Hepatocyte (in vitro differentiated cells): ENCODE data around the gene TMPRSS6. TPM values are rescaled to one million over a fixed set of nuclear protein-coding genes. Genes with fewer than 3 reads are reported as not detected.

Experiments
- DNase-seq: peaks from one replicate; pipeline ENCODE4 v3.0.0-alpha.2; 2016; ENCODE audit warnings: low spot score
- H2AFZ ChIP-seq: fragments of 200-600 bp; sonication (generic); 2 replicates; pipeline ENCODE4 v1.6.0; 2016; ENCODE audit warnings: antibody characterized with exemption, mild to moderate bottlenecking
- H3K27ac ChIP-seq: fragments of 200-600 bp; sonication (generic); 2 replicates; pipeline ENCODE4 v1.5.1; 2016; ENCODE audit warnings: mild to moderate bottlenecking
- H3K27me3 ChIP-seq: fragments of 200-600 bp; sonication (generic); 2 replicates; pipeline ENCODE4 v1.6.1; 2016
- H3K36me3 ChIP-seq: fragments of 200-600 bp; sonication (generic); replicated peaks from 2 replicates; pipeline ENCODE4 v1.5.1; 2016; ENCODE audit warnings: low read depth; ENCODE audit not compliant: insufficient read depth
- H3K4me1 ChIP-seq: fragments of 200-600 bp; sonication (generic); 2 replicates; pipeline ENCODE4 v1.5.1; 2016; ENCODE audit warnings: mild to moderate bottlenecking, moderate library complexity; ENCODE audit not compliant: insufficient read depth
- H3K4me2 ChIP-seq: fragments of 200-600 bp; sonication (generic); 2 replicates; pipeline ENCODE4 v1.6.0; 2016
- H3K4me3 ChIP-seq: fragments of 200-600 bp; sonication (generic); 2 replicates; pipeline ENCODE4 v1.5.1; 2016; ENCODE audit warnings: mild to moderate bottlenecking
- H3K79me2 ChIP-seq: fragments of 200-600 bp; sonication (generic); 2 replicates; pipeline ENCODE4 v1.6.0; 2017; ENCODE audit warnings: mild to moderate bottlenecking
- H3K9me2 ChIP-seq: fragments of 200-600 bp; sonication (generic); replicated peaks from 2 replicates; pipeline ENCODE4 v1.6.0; 2017; ENCODE audit warnings: mild to moderate bottlenecking; ENCODE audit not compliant: insufficient read depth
- H3K9me3 ChIP-seq: fragments of 200-600 bp; sonication (generic); 2 replicates; pipeline ENCODE4 v1.5.1; 2016; ENCODE audit warnings: low read depth, mild to moderate bottlenecking
- H4K20me1 ChIP-seq: fragments of 200-600 bp; sonication (generic); 2 replicates; pipeline ENCODE4 v1.6.0; 2016; ENCODE audit warnings: mild to moderate bottlenecking; ENCODE audit not compliant: insufficient read depth, poor library complexity, severe bottlenecking
- CTCF ChIP-seq: fragments of 200-600 bp; sonication (generic); IDR thresholded peaks from 2 replicates; pipeline ENCODE4 v1.5.1; 2016; ENCODE audit warnings: antibody characterized with exemption, mild to moderate bottlenecking; ENCODE audit not compliant: poor library complexity
- EZH2 ChIP-seq: fragments of 200-600 bp; sonication (generic); IDR thresholded peaks from 2 replicates; pipeline ENCODE4 v1.6.1; 2016; ENCODE audit warnings: antibody characterized with exemption, mild to moderate bottlenecking, borderline replicate concordance
- EZH2phosphoT487 ChIP-seq: fragments of 200-600 bp; sonication (generic); IDR thresholded peaks from one replicate; pipeline ENCODE4 v1.6.1; 2018; ENCODE audit warnings: antibody characterized with exemption, mild to moderate bottlenecking, low read depth, moderate library complexity; ENCODE audit not compliant: unreplicated experiment, severe bottlenecking
- WGBS: methylation state at CpG from one replicate; pipeline ENCODE4 v1.1.6; 2016; ENCODE audit warnings: low lambda C conversion rate; ENCODE audit errors: missing lambda C conversion rate; 5-methylcytosine and 5-hydroxymethylcytosine counted together
- polyA plus RNA-seq: library from polyadenylated mRNA; unstranded; fragments of >200 nt; fragmentation: Nextera tagmentation; extraction: Ambion mirVana; gene quantifications from 2 replicates; pipeline ENCODE4 v1.2.1, GENCODE V29; 2016
- total RNA-seq: library from RNA; depleted of rRNA; stranded (reverse); fragments of >200 nt; gene quantifications from 2 replicates; pipeline ENCODE4 v1.2.3, GENCODE V29; 2014

The TMPRSS6 gene
- total and polyA plus RNA-seq, 2 experiments from 2014 or later = 34.4 to 49.8 TPM

DNA sequence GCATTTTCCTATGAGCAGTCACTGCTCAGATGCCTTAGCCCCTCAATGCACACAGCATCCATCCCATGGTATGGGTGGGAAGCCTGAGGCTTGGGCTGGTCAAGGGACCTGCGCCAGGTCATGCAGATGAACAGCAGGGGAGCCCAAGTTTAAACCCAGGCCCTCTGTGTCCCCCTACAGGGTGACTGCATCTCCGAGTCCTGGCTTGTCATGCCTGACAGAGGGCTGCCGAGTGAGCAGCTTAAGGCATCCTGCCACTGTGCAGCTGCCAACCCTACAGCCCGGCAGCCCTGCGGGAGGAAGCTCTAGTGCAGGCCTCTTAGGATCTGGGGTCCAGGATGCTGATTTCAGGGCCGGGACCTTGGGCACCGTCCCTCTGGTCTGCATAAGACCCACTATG, 30.2 kb upstream of the TMPRSS6 start:
- no peaks in the 10 kb centered on the region for H3K9me3 ChIP-seq
- H2AFZ ChIP-seq = no peak overlapping the region
- H3K4me1 ChIP-seq = no peaks in the 10 kb centered on the region
- DNase-seq = no peak
- H3K4me2 ChIP-seq = no peak overlapping the region
- no peaks in the 10 kb centered on the region for H3K9me2 ChIP-seq
- no peaks in the 10 kb centered on the region for H3K36me3 ChIP-seq
- no peaks in the 10 kb centered on the region for H3K79me2 ChIP-seq
- no peak overlapping the region for H3K27ac ChIP-seq
- H4K20me1 ChIP-seq = no peaks in the 10 kb centered on the region
- no peak overlapping the region for H3K4me3 ChIP-seq
- WGBS = 90% methylated on average over 7 of the region's 7 CpGs
- TF ChIP-seq EZH2 = no peak
- no peak for TF ChIP-seq CTCF
- TF ChIP-seq EZH2phosphoT487 = no peak
- no peaks in the 10 kb centered on the region for H3K27me3 ChIP-seq

GRCh38 chr22:37138849-37139561, 29.5 kb upstream of the TMPRSS6 start:
- H3K27me3 ChIP-seq = no peaks in the 10 kb centered on the region
- WGBS = 76% methylated on average over 16 of the region's 16 CpGs
- no peak overlapping the region for H3K4me2 ChIP-seq

DNA sequence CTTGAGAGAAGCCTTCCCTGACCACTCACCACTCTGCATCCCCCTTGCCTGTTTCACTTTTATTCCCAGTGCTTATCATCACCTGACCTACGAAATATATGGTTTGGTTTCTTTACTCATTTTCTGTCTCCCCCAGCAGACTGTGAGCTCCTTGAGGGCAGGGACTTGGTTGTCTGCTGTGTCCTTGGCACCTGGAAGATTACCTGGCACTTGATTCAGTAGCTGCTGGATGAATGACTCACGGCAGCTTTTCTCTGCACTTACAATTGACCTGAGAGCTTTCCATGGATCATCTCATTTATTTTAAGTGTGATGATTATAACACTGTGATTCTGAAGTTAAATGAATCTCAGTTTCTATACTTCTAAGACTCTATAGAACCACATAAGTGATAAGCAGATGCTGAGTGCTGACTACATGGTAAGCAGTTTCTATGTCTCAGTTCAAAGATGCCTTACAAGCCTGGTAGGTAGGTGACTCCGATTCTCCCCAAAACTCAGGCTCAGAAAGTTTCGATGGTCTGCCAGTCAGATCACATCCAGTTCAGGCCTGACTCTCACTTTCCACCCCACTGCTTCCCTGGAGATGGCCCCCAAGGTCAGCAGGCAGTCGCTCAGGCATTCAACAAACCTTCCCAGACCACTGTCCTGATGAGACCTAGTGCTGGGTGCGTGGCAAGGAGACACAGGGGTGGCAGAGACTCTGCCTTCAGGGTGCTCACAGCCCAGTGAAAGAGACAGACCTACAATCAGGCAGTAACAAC, 28.6 kb upstream of the TMPRSS6 start:
- Histone ChIP-seq H3K9me3 (no peaks in the 10 kb centered on the region), H3K27me3 (no peaks in the 10 kb centered on the region), H3K4me2 (no peak overlapping the region), H3K36me3 (no peaks in the 10 kb centered on the region), H3K4me1 (no peaks in the 10 kb centered on the region), H3K9me2 (no peaks in the 10 kb centered on the region), H2AFZ (no peak overlapping the region), H4K20me1 (no peaks in the 10 kb centered on the region), H3K79me2 (no peaks in the 10 kb centered on the region), H3K27ac (no peak overlapping the region), H3K4me3 (no peak overlapping the region)
- TF ChIP-seq EZH2phosphoT487 = no peak
- TF ChIP-seq CTCF = no peak
- no peak for TF ChIP-seq EZH2
- 78% methylated on average over 6 of the region's 6 CpGs for WGBS
- no peak for DNase-seq

More at GRCh38 chr22:37138849-37139561, 29.5 kb upstream of the TMPRSS6 start:
- no peaks in the 10 kb centered on the region for H3K9me2 ChIP-seq
- H3K4me3 ChIP-seq = no peak overlapping the region
- H3K9me3 ChIP-seq = no peaks in the 10 kb centered on the region
- no peak for DNase-seq
- H4K20me1 ChIP-seq = no peaks in the 10 kb centered on the region
- H2AFZ ChIP-seq = no peak overlapping the region
- H3K4me1 ChIP-seq = no peaks in the 10 kb centered on the region
- TF ChIP-seq CTCF (no peak), EZH2 (no peak), EZH2phosphoT487 (no peak)
- H3K79me2 ChIP-seq = no peaks in the 10 kb centered on the region
- H3K36me3 ChIP-seq = no peaks in the 10 kb centered on the region
- H3K27ac ChIP-seq = no peak overlapping the region
